Trophoblast cell (in vitro differentiated cells and primary cell): ENCODE data around the gene PTPRT.

Source experiments
- DNase-seq, 2 donors: peaks; one replicate each; pipeline ENCODE4 v3.0.0-alpha.2; 2016
- H2AFZ ChIP-seq: 2 replicates; pipeline ENCODE4 v1.6.1; 2013; ENCODE audit warnings: low read length, moderate library complexity, mild to moderate bottlenecking; ENCODE audit not compliant: insufficient read depth, poor library complexity
- H2AK5ac ChIP-seq: 2 replicates; pipeline ENCODE4 v1.6.1; 2013; ENCODE audit warnings: mild to moderate bottlenecking, low read length
- H2BK120ac ChIP-seq: 2 replicates; pipeline ENCODE4 v1.6.1; 2013; ENCODE audit warnings: low read length, mild to moderate bottlenecking, moderate library complexity; ENCODE audit not compliant: insufficient read depth, poor library complexity
- H2BK12ac ChIP-seq: 2 replicates; pipeline ENCODE4 v1.6.1; 2013; ENCODE audit warnings: mild to moderate bottlenecking, low read length, moderate library complexity
- H2BK5ac ChIP-seq: 2 replicates; pipeline ENCODE4 v1.6.1; 2013; ENCODE audit warnings: low read length, low read depth, moderate library complexity, mild to moderate bottlenecking; ENCODE audit not compliant: poor library complexity
- H3K14ac ChIP-seq: 2 replicates; pipeline ENCODE4 v1.6.1; 2013; ENCODE audit warnings: mild to moderate bottlenecking, low read length
- H3K18ac ChIP-seq: 2 replicates; pipeline ENCODE4 v1.6.1; 2013; ENCODE audit warnings: mild to moderate bottlenecking, low read length
- H3K23ac ChIP-seq: 2 replicates; pipeline ENCODE4 v1.6.1; 2013; ENCODE audit warnings: low read length
- H3K27ac ChIP-seq: 2 replicates; pipeline ENCODE4 v1.5.1; 2013; ENCODE audit warnings: low read depth, mild to moderate bottlenecking, inconsistent platforms, low read length, moderate library complexity
- H3K27me3 ChIP-seq: 2 replicates; pipeline ENCODE4 v1.6.1; 2013; ENCODE audit warnings: inconsistent platforms, mild to moderate bottlenecking, low read length, moderate library complexity; ENCODE audit not compliant: insufficient read depth
- H3K36me3 ChIP-seq, 2 experiments: 1 replicate in 1 of 2; 2 replicates in 1 of 2; pipeline ENCODE4 v1.6.1; 2013; ENCODE audit warnings: low read length in 2 of 2, mild to moderate bottlenecking in 2 of 2, moderate library complexity in 1 of 2; ENCODE audit not compliant: insufficient read depth in 2 of 2, control insufficient read depth in 1 of 2
- H3K4ac ChIP-seq: 2 replicates; pipeline ENCODE4 v1.6.1; 2013; ENCODE audit warnings: low read depth, mild to moderate bottlenecking, low read length, moderate library complexity
- H3K4me1 ChIP-seq, 2 experiments: 1 replicate in 1 of 2; 2 replicates in 1 of 2; pipeline ENCODE4 v1.6.1; 2013; ENCODE audit warnings: low read length in 2 of 2, mild to moderate bottlenecking in 2 of 2, moderate library complexity in 1 of 2; ENCODE audit not compliant: insufficient read depth in 2 of 2, control insufficient read depth in 1 of 2
- H3K4me2 ChIP-seq: 2 replicates; pipeline ENCODE4 v1.6.1; 2013; ENCODE audit warnings: inconsistent platforms, mild to moderate bottlenecking, low read length, moderate library complexity
- H3K4me3 ChIP-seq: 2 replicates; pipeline ENCODE4 v1.5.1; 2013; ENCODE audit warnings: mild to moderate bottlenecking, low read depth, low read length, inconsistent platforms
- H3K79me1 ChIP-seq: one replicate; pipeline ENCODE4 v1.6.1; 2013; ENCODE audit warnings: low read length
- H3K79me2 ChIP-seq: 2 replicates; pipeline ENCODE4 v1.6.1; 2013; ENCODE audit warnings: low read length, mild to moderate bottlenecking; ENCODE audit not compliant: control insufficient read depth, insufficient read depth, poor library complexity
- H3K9ac ChIP-seq: 2 replicates; pipeline ENCODE4 v1.6.1; 2013; ENCODE audit warnings: mild to moderate bottlenecking, low read length
- H3K9me3 ChIP-seq: 2 replicates; pipeline ENCODE4 v1.6.1; 2013; ENCODE audit warnings: low read depth, mild to moderate bottlenecking, control low read depth, inconsistent platforms, low read length; ENCODE audit not compliant: insufficient read depth
- H4K12ac ChIP-seq: 2 replicates; pipeline ENCODE4 v1.6.1; 2013; ENCODE audit warnings: low read depth, mild to moderate bottlenecking, low read length, moderate library complexity
- H4K8ac ChIP-seq: 2 replicates; pipeline ENCODE4 v1.6.1; 2013; ENCODE audit warnings: low read depth, mild to moderate bottlenecking, low read length, moderate library complexity
- H4K91ac ChIP-seq: one replicate; pipeline ENCODE4 v1.6.1; 2013; ENCODE audit warnings: low read depth, mild to moderate bottlenecking, low read length, moderate library complexity
- WGBS: extraction: QIAGEN DNeasy Blood & Tissue Kit; methylation state at CpG from one replicate; pipeline ENCODE4 v1.1.7; 2013; ENCODE audit warnings: missing lambda C conversion rate; ENCODE audit not compliant: insufficient read length, insufficient coverage; ENCODE audit errors: extremely low coverage; 5-methylcytosine and 5-hydroxymethylcytosine counted together

Gene PTPRT

GRCh38 chr20:42941629-42942028 is 248.1 kb downstream of the PTPRT start:
- no peak overlapping the region for H4K91ac ChIP-seq
- H3K79me2 ChIP-seq = no peaks in the 10 kb centered on the region
- H3K27ac ChIP-seq = no peak overlapping the region
- H3K4me1 ChIP-seq = peaks cover 7 to 10% of the 10 kb centered on the region in 2 experiments
- no CpG with 5 or more reads among the region's 2 CpGs for WGBS
- no peaks in the 10 kb centered on the region for H3K79me1 ChIP-seq
- no peak overlapping the region for H3K4me3 ChIP-seq
- H3K9me3 ChIP-seq = no peaks in the 10 kb centered on the region
- H3K18ac ChIP-seq = no peak overlapping the region
- no peak overlapping the region for H2AK5ac ChIP-seq
- no peak overlapping the region for H4K8ac ChIP-seq
- no peak overlapping the region for H2BK120ac ChIP-seq
- no peak overlapping the region for H4K12ac ChIP-seq
- no peak overlapping the region for H2AFZ ChIP-seq
- DNase-seq = no peak
- no peak overlapping the region for H3K4ac ChIP-seq
- H2BK12ac ChIP-seq = no peak overlapping the region
- no peaks in the 10 kb centered on the region for H3K36me3 ChIP-seq
- H3K14ac ChIP-seq = no peak overlapping the region
- H3K23ac ChIP-seq = no peak overlapping the region
- no peak overlapping the region for H3K4me2 ChIP-seq
- no peaks in the 10 kb centered on the region for H3K27me3 ChIP-seq
- no peak overlapping the region for H3K9ac ChIP-seq
- no peak overlapping the region for H2BK5ac ChIP-seq

GRCh38 chr20:42938441-42939205 is 251.1 kb downstream of the PTPRT start:
- Histone ChIP-seq H2BK5ac (no peak overlapping the region), H3K9ac (no peak overlapping the region), H3K18ac (no peak overlapping the region), H3K36me3 (no peaks in the 10 kb centered on the region), H3K79me1 (no peaks in the 10 kb centered on the region), H3K4ac (no peak overlapping the region), H3K27ac (no peak overlapping the region), H4K12ac (no peak overlapping the region), H2AK5ac (no peak overlapping the region), H2AFZ (no peak overlapping the region), H4K8ac (no peak overlapping the region), H3K4me1 (no peaks in the 10 kb centered on the region), H2BK12ac (no peak overlapping the region), H3K4me2 (no peak overlapping the region), H2BK120ac (no peak overlapping the region), H3K79me2 (no peaks in the 10 kb centered on the region), H3K9me3 (no peaks in the 10 kb centered on the region), H3K27me3 (no peaks in the 10 kb centered on the region), H3K4me3 (no peak overlapping the region), H4K91ac (no peak overlapping the region), H3K23ac (no peak overlapping the region), H3K14ac (no peak overlapping the region)
- no peak for DNase-seq
- no CpG with 5 or more reads among the region's 3 CpGs for WGBS

- Histone ChIP-seq H3K27me3 (no peaks in the 10 kb centered on the region), H2AK5ac (no peak overlapping the region), H2BK5ac (no peak overlapping the region), H3K27ac (no peak overlapping the region), H3K18ac (no peak overlapping the region), H3K9ac (no peak overlapping the region), H3K4me1 (no peaks in the 10 kb centered on the region), H3K9me3 (no peaks in the 10 kb centered on the region), H4K8ac (no peak overlapping the region), H3K4ac (no peak overlapping the region), H2BK120ac (no peak overlapping the region), H3K79me1 (no peaks in the 10 kb centered on the region), H3K4me2 (no peak overlapping the region), H3K23ac (no peak overlapping the region), H3K79me2 (no peaks in the 10 kb centered on the region), H4K12ac (no peak overlapping the region), H2BK12ac (no peak overlapping the region), H3K4me3 (no peak overlapping the region), H3K14ac (no peak overlapping the region), H2AFZ (no peak overlapping the region), H3K36me3 (no peaks in the 10 kb centered on the region), H4K91ac (no peak overlapping the region)
- no CpG with 5 or more reads among the region's 3 CpGs for WGBS
- no peak for DNase-seq
Observed at GRCh38 chr20:42936482-42936881, 253.2 kb downstream of the PTPRT start.

DNA sequence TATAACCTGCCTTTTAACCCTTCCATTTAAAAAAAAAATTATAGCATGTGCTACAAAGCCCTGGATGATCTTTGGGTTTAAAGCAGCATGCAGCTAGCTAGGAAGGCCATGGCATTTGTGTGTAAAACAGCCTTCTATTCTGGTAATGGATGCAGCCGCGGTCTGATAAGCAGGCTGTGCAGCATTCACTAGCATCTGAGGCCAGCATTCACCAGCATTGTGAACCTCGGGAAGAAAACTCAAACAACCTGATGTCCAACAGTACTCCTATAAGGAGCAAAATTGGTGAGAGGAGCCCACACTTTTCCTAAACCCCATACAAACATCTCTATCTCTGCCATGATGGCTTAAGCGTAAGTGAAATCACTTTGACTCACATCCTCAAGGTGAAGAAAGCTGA is 265.5 kb downstream of the PTPRT start:
- no peaks in the 10 kb centered on the region for H3K36me3 ChIP-seq
- H3K27me3 ChIP-seq = no peaks in the 10 kb centered on the region
- no peak overlapping the region for H3K27ac ChIP-seq
- no peak overlapping the region for H4K91ac ChIP-seq
- H3K4ac ChIP-seq = no peak overlapping the region
- WGBS = no CpG with 5 or more reads among the region's 4 CpGs
- no peaks in the 10 kb centered on the region for H3K79me2 ChIP-seq
- H2BK5ac ChIP-seq = no peak overlapping the region
- no peak overlapping the region for H3K14ac ChIP-seq
- H2BK12ac ChIP-seq = no peak overlapping the region
- H3K9ac ChIP-seq = no peak overlapping the region
- no peak overlapping the region for H3K4me3 ChIP-seq
- H3K18ac ChIP-seq = no peak overlapping the region
- no peak overlapping the region for H3K4me2 ChIP-seq
- H2AK5ac ChIP-seq = no peak overlapping the region
- DNase-seq = no peak
- H3K23ac ChIP-seq = no peak overlapping the region
- H3K4me1 ChIP-seq = no peaks in the 10 kb centered on the region
- H3K79me1 ChIP-seq = no peaks in the 10 kb centered on the region
- no peak overlapping the region for H2BK120ac ChIP-seq
- H3K9me3 ChIP-seq = no peaks in the 10 kb centered on the region
- no peak overlapping the region for H2AFZ ChIP-seq
- H4K8ac ChIP-seq = no peak overlapping the region
- no peak overlapping the region for H4K12ac ChIP-seq
